B cell (primary cell): ENCODE data around the gene ZNF592. TPM values are rescaled to one million over a fixed set of nuclear protein-coding genes. Genes with fewer than 3 reads are reported as not detected.

Experiments
- ATAC-seq: fragments of 200-7000 bp; cut with Tn5 transposase; one replicate; pipeline ENCODE4 v1.10.0; 2021; ENCODE audit warnings: low read depth, mild to moderate bottlenecking, moderate number of reproducible peaks, moderate library complexity
- CTCF ChIA-PET: fragments of 350-600 bp; sonication (Branson Sonifier 250); formaldehyde crosslinking; loops from one replicate; lab custom pipeline; 2021; ENCODE audit warnings: antibody characterized with exemption, inconsistent platforms; lab: Charles Lee
- POLR2A ChIA-PET: fragments of 350-600 bp; sonication (Branson Sonifier 250); formaldehyde crosslinking; loops from one replicate; lab custom pipeline; 2021; ENCODE audit warnings: antibody characterized with exemption; lab: Charles Lee
- DNase-seq: peaks from one replicate; pipeline ENCODE4 v3.0.0; 2013
- H2AFZ ChIP-seq: 2 replicates; pipeline ENCODE4 v1.6.1; 2012; ENCODE audit warnings: mild to moderate bottlenecking, low read depth, low read length; ENCODE audit not compliant: insufficient read depth, poor library complexity, severe bottlenecking
- H3K27ac ChIP-seq, 2 donors: 1 replicate in 1 of 2; 2 replicates in 1 of 2; pipeline ENCODE4 v1.5.1; 2012 to 2013; ENCODE audit warnings: low read length in 2 of 2, mild to moderate bottlenecking in 2 of 2, moderate library complexity in 1 of 2
- H3K27me3 ChIP-seq, 4 experiments: fragments of 200-600 bp in 1 of 4; sonication (generic) in 1 of 4; replicated peaks in 1 of 4; 1 replicate in 2 of 4; 2 replicates in 2 of 4; pipeline versions ENCODE4 v1.6.1 to v1.7.0; 2013 to 2016; ENCODE audit warnings: low read length in 3 of 4, mild to moderate bottlenecking in 2 of 4, mixed read lengths in 1 of 4, moderate library complexity in 1 of 4; ENCODE audit not compliant: insufficient read depth in 4 of 4, control insufficient read depth in 3 of 4; ENCODE audit errors: control extremely low read depth in 1 of 4
- H3K36me3 ChIP-seq, 2 experiments: replicated peaks in 1 of 2; 1 replicate in 1 of 2; 2 replicates in 1 of 2; pipeline versions ENCODE4 v1.6.1 to v1.7.1; 2013; ENCODE audit warnings: low read length in 1 of 2; ENCODE audit not compliant: insufficient read depth in 2 of 2, control insufficient read depth in 1 of 2; ENCODE audit errors: control extremely low read depth in 1 of 2, extremely low read depth in 1 of 2
- H3K4me1 ChIP-seq, 2 donors: fragments of 200-600 bp in 1 of 2; sonication (generic) in 1 of 2; 1 replicate in 1 of 2; 2 replicates in 1 of 2; pipeline versions ENCODE4 v1.5.1 to v1.6.1; 2013 to 2017; ENCODE audit warnings: low read length in 2 of 2; ENCODE audit not compliant: control insufficient read depth in 2 of 2, insufficient read depth in 2 of 2
- H3K4me2 ChIP-seq: replicated peaks from 2 replicates; pipeline ENCODE3; 2012; ENCODE audit warnings: mild to moderate bottlenecking, low read depth, low read length; ENCODE audit not compliant: poor library complexity, severe bottlenecking
- H3K4me3 ChIP-seq, 5 experiments: fragments of 200-600 bp in 1 of 5; sonication (generic) in 1 of 5; 1 replicate in 3 of 5; 2 replicates in 2 of 5; pipeline versions ENCODE4 v1.5.1 to v1.7.0; 2011 to 2016; ENCODE audit warnings: low read length in 4 of 5, mild to moderate bottlenecking in 4 of 5, low read depth in 2 of 5, control low read depth in 1 of 5, moderate library complexity in 1 of 5; ENCODE audit not compliant: insufficient read depth in 1 of 5; ENCODE audit errors: control extremely low read depth in 1 of 5, extremely low read depth in 1 of 5
- H3K79me2 ChIP-seq: fragments of 200-600 bp; sonication (generic); one replicate; pipeline ENCODE4 v1.6.0; 2016; ENCODE audit warnings: low read length; ENCODE audit not compliant: control insufficient read depth, insufficient read depth
- H3K9ac ChIP-seq: fragments of 200-600 bp; sonication (generic); 2 replicates; pipeline ENCODE4 v1.6.1; 2017; ENCODE audit warnings: mild to moderate bottlenecking, low read length, moderate library complexity
- H3K9me3 ChIP-seq, 3 donors: one replicate each; pipeline versions ENCODE4 v1.6.1 to v1.7.1; 2013; ENCODE audit warnings: low read length in 2 of 3; ENCODE audit not compliant: control insufficient read depth in 2 of 3, insufficient read depth in 1 of 3; ENCODE audit errors: control extremely low read depth in 1 of 3
- H4K20me1 ChIP-seq: 2 replicates; pipeline ENCODE4 v1.6.0; 2012; ENCODE audit warnings: mild to moderate bottlenecking, low read length; ENCODE audit not compliant: insufficient read depth, control insufficient read depth, poor library complexity, severe bottlenecking
- H3K27ac Mint-ChIP-seq: one replicate; pipeline ENCODE4 v1.8.0; 2021; ENCODE audit warnings: mixed read lengths
- H3K27me3 Mint-ChIP-seq: one replicate; pipeline ENCODE4 v1.8.0; 2021; ENCODE audit warnings: mixed read lengths
- H3K4me1 Mint-ChIP-seq: one replicate; pipeline ENCODE4 v1.8.0; 2021; ENCODE audit warnings: mixed read lengths
- H3K4me3 Mint-ChIP-seq: one replicate; pipeline ENCODE4 v1.8.0; 2021; ENCODE audit warnings: mixed read lengths
- H3K9me3 Mint-ChIP-seq: one replicate; pipeline ENCODE4 v1.8.0; 2022; ENCODE audit warnings: mixed read lengths; ENCODE audit not compliant: insufficient read depth
- EZH2 ChIP-seq: IDR thresholded peaks from 2 replicates; pipeline ENCODE4 v1.6.1; 2012; ENCODE audit warnings: borderline replicate concordance, low read depth, mild to moderate bottlenecking, moderate library complexity, low read length; ENCODE audit not compliant: insufficient read depth, poor library complexity, severe bottlenecking
- WGBS: methylation state at CpG from one replicate; pipeline ENCODE4 v1.1.5; 2013; ENCODE audit warnings: missing lambda C conversion rate; ENCODE audit not compliant: insufficient coverage; 5-methylcytosine and 5-hydroxymethylcytosine counted together
- intact Hi-C: fragments of 100-400 bp; cut with micrococcal nuclease; formaldehyde crosslinking; loops from one replicate; pipeline ENCODE4 v1.10.0; 2022
- polyA plus RNA-seq: library from polyadenylated mRNA; depleted of rRNA; stranded (reverse); fragments of >200 nt; gene quantifications from 2 replicates; pipeline ENCODE4 v1.2.3, GENCODE V29; 2012
- total RNA-seq, 2 donors: library from RNA; stranded (reverse); fragments of 120-200 nt in 1 of 2; gene quantifications; 1 replicate in 1 of 2; 2 replicates in 1 of 2; pipeline versions ENCODE4 v1.2.3 to v1.2.4, GENCODE V29; 2013 to 2022
- TF ChIP-seq, protein P1 (sequence below): fragments of 200-600 bp; IDR thresholded peaks from one replicate; pipeline ENCODE4 v1.8.0; 2022; ENCODE audit warnings: antibody characterized with exemption, mild to moderate bottlenecking

Gene ZNF592
- total and polyA plus RNA-seq, 2 donors (not counting 1 experiment from before 2014, with no cell fraction given), result 35.8 to 64.4 TPM

GRCh38 chr15:84818261-84819131 lies 70.1 kb downstream of the ZNF592 start:
- Histone ChIP-seq H3K36me3 (no peaks in the 10 kb centered on the region), H3K4me1 (peaks cover 3 to 4% of the 10 kb centered on the region in 2 donors), H3K9ac (no peak overlapping the region), H3K27me3 (peaks cover 0 to 21% (median 10%) of the 10 kb centered on the region in 4 experiments), H4K20me1 (no peaks in the 10 kb centered on the region), H2AFZ (no peak overlapping the region), H3K4me3 (no peak overlapping the region), H3K9me3 (no peaks in the 10 kb centered on the region), H3K4me2 (no peak overlapping the region), H3K79me2 (no peaks in the 10 kb centered on the region), H3K27ac (no peak overlapping the region)
- ChIA-PET CTCF (no interaction called here), POLR2A (no interaction called here)
- Mint-ChIP-seq H3K27ac (no peak overlapping the region), H3K4me3 (no peak overlapping the region), H3K4me1 (peaks cover 5% of the 10 kb centered on the region), H3K9me3 (no peaks in the 10 kb centered on the region), H3K27me3 (peaks cover 20% of the 10 kb centered on the region)
- ATAC-seq, result no peak
- no peak for DNase-seq
- intact Hi-C loops, result no loop called here
- WGBS, result 86% methylated on average over 8 of the region's 9 CpGs
- no peak for TF ChIP-seq EZH2
- TF ChIP-seq, protein P1, sequence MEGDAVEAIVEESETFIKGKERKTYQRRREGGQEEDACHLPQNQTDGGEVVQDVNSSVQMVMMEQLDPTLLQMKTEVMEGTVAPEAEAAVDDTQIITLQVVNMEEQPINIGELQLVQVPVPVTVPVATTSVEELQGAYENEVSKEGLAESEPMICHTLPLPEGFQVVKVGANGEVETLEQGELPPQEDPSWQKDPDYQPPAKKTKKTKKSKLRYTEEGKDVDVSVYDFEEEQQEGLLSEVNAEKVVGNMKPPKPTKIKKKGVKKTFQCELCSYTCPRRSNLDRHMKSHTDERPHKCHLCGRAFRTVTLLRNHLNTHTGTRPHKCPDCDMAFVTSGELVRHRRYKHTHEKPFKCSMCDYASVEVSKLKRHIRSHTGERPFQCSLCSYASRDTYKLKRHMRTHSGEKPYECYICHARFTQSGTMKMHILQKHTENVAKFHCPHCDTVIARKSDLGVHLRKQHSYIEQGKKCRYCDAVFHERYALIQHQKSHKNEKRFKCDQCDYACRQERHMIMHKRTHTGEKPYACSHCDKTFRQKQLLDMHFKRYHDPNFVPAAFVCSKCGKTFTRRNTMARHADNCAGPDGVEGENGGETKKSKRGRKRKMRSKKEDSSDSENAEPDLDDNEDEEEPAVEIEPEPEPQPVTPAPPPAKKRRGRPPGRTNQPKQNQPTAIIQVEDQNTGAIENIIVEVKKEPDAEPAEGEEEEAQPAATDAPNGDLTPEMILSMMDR, result no peak

DNA sequence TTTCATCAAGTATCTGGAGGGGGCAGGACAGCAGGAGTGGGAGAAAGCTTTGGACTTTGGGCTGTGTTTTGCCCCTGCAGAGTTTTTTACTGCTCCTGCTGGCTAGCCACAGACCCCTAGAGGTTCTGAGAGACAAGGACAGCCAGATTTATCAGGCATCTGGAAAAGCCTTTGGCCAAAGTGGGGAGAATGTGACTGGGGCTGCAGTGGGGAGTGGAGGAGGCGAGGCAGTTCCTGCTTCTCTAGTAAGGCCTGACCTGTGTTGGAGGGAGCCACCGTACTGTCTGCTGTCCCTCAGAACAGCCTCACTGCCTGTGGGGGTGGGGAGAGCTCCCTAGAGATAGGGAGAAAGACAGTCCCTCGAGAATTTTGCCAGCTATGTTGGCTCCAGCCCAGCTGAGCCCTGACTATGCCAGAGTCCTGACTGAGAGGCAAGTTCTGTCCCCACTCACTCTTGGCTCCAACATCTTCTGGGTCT lies 70.9 kb downstream of the ZNF592 start:
- Histone ChIP-seq H2AFZ (no peak overlapping the region), H3K9ac (no peak overlapping the region), H3K79me2 (no peaks in the 10 kb centered on the region), H3K27ac (no peak overlapping the region), H3K4me3 (no peak overlapping the region), H3K9me3 (no peaks in the 10 kb centered on the region), H3K4me1 (peaks cover 3 to 4% of the 10 kb centered on the region in 2 donors), H4K20me1 (no peaks in the 10 kb centered on the region), H3K36me3 (no peaks in the 10 kb centered on the region), H3K4me2 (no peak overlapping the region), H3K27me3 (peaks cover 0 to 21% (median 10%) of the 10 kb centered on the region in 4 experiments)
- no peak for DNase-seq
- 73% methylated on average over 3 of the region's 3 CpGs for WGBS
- CTCF ChIA-PET, result interaction anchor here (2.9 kb wide), 1 partner anchor 231 kb away, joined by 10 read pairs; no protein-coding TSS in a partner anchor
- ATAC-seq, result no peak
- Mint-ChIP-seq H3K9me3 (no peaks in the 10 kb centered on the region), H3K4me1 (peaks cover 5% of the 10 kb centered on the region), H3K27me3 (peaks cover 20% of the 10 kb centered on the region), H3K4me3 (no peak overlapping the region), H3K27ac (no peak overlapping the region)
- intact Hi-C loops, result no loop called here
- POLR2A ChIA-PET, result no interaction called here
- no peak for TF ChIP-seq EZH2
- TF ChIP-seq, protein P1, result no peak
